Measurements from ENCODE around the gene TNFRSF6B.
"Not testable (repeated sequence)": the region's sequence is repeated elsewhere in the genome, so short reads cannot be mapped to it uniquely, and the experiment has no call there.

The TNFRSF6B gene

DNA sequence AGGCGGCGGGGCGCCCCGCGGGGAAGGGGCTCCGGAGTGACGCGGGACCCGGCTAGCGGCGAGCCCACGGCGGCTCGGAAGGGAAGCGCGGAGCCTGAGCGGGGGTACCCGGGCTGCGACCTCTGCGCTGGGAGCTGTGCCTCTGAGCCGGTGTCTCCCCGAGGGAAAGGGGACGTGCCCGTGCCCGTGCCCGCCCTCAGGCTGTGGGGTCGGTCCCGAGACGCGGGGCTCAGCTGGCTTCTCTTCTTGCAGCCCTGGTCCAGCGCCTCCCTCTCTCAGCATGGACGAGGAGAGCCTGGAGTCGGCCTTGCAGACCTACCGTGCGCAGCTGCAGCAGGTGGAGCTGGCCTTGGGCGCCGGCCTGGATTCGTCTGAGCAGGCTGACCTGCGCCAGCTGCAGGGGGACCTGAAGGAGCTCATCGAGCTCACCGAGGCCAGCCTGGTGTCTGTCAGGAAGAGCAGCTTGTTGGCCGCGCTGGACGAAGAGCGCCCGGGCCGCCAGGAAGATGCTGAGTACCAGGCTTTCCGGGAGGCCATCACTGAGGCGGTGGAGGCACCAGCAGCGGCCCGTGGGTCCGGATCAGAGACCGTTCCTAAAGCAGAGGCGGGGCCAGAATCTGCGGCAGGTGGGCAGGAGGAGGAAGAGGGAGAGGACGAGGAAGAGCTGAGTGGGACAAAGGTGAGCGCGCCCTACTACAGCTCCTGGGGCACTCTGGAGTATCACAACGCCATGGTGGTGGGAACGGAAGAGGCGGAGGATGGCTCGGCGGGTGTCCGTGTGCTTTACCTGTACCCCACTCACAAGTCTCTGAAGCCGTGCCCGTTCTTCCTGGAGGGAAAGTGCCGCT lies 12.1 kb downstream of the TNFRSF6B start:
- no peak for DNase-seq (ENCODE audit: low spot score)

DNA sequence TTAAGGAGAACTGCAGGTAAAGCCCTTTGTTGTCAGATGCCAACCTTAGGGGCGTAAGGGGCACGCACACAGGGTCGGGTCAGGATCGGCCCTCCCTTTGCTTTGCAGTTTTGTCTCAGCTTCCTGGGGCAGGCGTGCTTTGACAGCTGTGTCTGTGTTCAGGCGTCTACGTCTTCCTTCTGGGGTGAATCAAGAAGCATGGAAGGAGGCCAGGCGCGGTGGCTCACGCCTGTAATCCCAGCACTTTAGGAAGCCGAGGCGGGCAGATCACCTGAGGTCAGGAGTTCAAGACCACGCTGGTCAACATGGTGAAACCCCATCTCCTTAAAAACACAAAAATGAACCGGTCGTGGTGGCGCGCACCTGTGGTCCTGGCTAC lies 12.7 kb downstream of the TNFRSF6B start:
- no peak for DNase-seq (ENCODE audit: low spot score)

DNA sequence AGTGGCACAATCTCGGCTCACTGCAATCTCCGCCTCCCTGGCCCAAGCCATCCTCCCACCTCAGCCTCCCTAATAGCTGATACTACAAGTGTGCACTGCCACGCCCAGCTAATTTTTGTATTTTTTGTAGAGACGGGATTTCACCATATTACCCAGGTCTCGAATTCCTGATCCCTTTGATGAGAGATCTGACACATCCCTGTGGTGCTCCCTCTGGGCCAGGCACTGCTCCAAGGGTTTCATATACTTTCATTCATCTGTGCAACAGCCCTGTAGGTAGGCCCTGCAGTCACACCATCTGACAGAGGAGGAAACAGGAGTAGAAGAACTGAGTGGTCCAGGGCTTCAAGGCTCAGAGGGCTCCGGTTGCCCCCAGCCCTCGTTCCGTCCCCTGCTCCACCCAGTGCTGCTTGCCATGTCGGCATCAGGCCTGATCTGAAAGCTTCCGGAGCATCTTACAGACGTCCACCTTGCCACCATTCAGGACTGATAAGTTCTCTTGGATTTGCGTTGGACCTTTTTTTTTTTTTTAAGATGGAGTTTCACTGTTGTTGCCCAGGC lies 14.7 kb downstream of the TNFRSF6B start:
- no peak for DNase-seq (ENCODE audit: low spot score)

DNA sequence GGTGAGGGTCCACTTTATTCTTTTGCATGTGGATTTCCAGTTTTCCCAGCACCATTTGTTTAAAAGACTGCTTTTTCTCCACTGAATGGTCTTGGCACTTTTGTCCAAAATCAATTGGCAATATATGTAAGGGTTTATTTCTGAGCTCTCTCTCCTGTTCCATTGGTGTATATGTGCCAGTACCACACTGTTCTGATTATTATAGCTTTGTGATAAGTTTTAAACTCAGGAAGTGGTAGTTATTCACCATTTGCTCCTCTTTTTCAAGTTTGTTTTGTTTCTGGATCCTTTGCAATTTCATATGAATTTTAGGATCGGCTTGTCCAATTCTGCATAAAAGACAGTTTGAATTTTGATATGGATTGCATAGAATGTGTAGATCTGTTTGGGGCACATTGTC lies 15.7 kb downstream of the TNFRSF6B start:
- no peak for DNase-seq (ENCODE audit: low spot score)

DNA sequence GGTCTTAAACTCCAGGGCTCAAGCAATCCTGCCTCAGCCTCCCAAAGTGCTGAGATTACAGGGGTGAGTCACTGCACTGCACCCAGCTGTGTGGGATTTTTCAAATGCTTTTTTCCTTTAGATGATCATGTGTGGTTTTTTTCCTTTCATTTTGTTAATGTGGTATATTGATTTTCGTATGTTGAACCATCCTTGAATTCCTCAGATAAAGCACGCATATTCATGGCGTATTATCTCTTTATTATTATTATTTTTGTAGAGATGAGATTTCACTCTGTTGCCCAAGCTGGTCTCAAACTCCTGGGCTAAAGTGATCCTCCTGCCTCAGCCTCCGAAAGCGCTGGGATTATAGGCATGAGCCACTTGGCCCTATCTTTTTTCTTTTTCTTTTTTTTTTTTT lies 18.4 kb downstream of the TNFRSF6B start:
- no peak for DNase-seq (ENCODE audit: low spot score)

DNA sequence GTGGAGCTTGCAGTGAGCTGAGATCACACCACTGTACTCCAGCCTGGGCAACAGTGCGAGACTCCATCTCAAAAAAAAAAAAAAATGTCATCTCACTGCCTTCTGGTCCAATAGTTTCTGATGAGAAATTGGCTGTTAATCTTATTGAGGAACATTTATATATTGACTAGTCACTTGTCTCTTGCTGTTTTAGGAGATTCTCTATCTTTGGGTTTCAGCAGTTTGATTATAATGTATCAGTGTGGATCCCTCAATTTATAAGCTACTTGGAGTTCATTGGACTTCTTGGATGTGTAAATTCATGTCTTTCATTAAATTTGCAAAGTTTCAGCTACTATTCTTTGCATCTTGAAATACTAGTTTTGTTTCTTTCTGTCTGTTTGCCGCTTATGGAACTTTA lies 22.5 kb downstream of the TNFRSF6B start:
- no peak for DNase-seq (ENCODE audit: low spot score)

DNA sequence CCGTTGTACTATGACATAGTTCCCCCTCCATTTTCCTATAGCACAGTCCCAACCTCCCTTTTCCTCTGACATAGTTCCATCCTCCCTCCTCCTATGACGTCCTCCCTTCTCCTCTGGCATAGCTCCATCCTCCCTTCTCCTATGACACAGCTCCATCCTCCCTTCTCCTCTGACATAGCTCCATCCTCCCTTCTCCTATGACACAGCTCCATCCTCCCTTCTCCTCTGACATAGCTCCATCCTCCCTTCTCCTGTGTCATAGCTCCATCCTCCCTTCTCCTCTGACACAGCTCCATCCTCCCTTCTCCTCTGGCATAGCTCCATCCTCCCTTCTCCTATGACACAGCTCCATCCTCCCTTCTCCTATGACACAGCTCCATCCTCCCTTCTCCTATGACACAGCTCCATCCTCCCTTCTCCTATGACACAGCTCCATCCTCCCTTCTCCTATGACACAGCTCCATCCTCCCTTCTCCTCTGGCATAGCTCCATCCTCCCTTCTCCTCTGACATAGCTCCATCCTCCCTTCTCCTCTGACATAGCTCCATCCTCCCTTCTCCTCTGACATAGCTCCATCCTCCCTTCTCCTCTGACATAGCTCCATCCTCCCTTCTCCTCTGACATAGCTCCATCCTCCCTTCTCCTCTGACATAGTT lies 26.6 kb downstream of the TNFRSF6B start:
- DNase-seq (ENCODE audit: low spot score), result not testable (repeated sequence)

DNA sequence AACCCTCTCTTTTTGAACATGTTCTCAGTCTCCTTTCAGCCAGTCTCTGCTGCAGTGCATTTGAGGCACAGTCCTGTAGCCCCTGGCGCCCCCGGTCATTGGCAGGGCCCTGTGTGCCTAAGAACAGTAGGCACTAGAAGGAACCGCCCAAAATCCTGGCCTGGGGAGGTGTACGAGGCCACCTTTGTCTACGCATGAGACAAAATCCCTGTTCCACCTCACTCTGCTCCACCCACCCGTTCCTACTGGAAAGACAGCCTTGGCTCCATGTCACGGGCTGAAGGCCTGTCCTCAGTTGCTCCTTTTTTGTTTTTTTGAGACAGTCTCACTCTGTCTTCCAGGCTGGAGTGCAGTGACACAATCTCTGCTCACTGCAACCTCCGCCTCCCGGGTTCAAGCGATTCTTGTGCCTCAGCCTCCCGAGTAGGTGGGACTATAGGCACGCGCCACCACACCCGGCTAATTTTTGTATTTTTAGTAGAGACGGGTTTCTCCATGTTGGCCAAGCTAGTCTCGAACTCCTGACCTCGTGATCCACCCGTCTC lies 33.8 kb downstream of the TNFRSF6B start:
- not testable (repeated sequence) for DNase-seq (ENCODE audit: low spot score)

DNA sequence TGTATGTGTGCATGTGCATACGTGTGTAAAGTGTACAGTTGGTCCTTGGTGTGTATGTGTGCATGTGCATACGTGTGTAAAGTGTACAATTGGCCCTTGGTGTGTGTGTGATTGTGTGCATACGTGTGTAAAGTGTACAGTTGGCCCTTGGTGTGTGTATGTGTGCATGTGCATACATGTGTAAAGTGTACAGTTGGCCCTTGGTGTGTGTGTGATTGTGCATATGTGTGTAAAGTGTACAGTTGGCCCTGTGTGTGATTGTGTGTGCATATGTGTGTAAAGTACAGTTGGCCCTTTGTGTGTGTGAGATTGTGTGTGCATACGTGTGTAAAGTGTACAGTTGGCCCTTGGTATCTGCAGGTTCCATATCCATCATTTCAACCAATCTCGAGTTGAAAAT lies 35.0 kb downstream of the TNFRSF6B start:
- no peak for DNase-seq (ENCODE audit: low spot score)

DNA sequence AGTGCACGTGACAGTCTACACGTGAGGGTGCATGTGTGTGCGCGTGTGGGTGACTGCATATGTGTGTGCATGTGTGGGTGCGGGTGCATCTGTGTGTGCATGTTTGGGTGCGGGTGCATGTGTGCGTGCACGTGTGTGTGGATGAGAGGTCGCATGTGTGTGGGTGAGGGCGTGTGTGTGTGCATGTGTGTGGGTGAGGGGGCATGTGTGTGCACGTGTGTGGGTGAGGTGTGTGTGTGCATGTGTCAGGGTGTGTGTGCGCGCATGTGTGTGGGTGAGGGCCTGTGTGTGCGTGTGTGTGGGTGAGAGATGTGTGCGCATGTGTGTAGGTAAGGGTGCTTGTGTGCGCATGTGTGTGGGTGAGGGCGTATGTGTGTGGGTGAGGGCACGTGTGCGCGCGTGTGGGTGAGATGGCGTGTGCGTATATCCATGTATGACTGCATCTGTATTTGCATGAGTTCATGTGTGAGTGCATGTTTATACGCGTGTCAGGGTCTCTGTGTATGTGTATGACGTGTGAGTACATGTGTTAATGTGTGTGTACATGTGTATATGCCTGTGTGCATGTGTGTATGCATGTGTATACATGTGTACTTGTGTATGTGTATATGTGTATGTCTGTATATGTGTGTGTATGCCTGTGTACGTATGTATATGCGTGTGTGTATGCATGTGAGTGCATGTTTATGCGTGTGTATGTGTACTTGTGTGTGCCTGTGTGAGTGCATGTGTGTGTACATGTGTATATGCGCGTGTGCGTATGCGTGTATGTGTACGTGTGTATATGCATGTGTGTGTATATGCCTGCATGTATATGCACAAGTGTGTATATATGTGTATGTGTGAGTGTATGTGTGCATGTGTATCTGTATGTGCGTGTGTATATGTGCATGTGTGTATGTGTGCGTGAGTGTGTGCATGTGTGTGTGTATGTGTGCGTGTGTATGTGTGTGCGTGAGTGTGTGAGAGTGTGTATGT lies 36.0 kb downstream of the TNFRSF6B start:
- no peak for DNase-seq (ENCODE audit: low spot score)

DNA sequence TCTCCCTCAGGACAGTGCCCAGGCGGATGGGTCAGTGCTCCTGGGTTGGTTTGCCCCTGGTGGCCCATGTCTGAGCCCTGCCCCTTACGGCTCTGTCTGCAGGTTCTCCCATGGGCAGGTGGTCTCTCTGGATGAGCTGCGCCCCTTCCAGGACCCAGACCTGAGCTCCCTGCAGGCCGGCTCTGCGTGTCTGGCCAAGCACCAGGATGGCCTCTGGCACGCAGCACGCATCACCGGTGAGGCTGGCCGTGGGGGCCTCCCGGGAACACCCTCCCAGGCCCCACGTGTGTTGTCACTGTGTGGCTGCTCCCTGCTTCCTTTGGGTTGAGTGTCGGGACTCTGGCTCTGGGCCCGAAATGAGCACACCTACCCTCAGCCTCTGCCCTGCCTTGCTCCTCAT lies 36.7 kb downstream of the TNFRSF6B start:
- DNase-seq (ENCODE audit: low spot score), result no peak

DNA sequence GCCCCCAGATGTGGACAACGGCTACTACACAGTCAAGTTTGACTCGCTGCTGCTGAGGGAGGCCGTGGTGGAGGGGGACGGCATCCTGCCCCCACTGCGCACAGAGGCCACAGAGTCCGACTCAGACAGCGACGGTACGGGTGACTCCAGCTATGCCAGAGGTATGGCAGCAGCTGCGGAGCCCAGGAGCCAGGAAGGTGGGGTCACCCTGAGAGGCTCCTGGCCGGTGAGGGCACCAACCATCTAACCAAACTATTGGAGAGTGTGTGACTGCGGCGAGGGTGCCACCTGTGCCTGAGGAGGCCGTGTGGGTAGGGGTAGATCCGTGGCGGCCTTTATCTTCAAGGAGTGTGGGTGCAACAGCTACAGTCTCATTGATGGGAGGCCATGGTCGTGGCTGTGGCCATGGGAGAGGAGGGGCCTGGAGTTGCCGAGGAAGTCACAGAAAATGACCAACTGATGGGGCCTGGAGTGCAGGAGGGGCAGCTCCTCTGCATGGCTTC lies 37.2 kb downstream of the TNFRSF6B start:
- no peak for DNase-seq (ENCODE audit: low spot score)

DNA sequence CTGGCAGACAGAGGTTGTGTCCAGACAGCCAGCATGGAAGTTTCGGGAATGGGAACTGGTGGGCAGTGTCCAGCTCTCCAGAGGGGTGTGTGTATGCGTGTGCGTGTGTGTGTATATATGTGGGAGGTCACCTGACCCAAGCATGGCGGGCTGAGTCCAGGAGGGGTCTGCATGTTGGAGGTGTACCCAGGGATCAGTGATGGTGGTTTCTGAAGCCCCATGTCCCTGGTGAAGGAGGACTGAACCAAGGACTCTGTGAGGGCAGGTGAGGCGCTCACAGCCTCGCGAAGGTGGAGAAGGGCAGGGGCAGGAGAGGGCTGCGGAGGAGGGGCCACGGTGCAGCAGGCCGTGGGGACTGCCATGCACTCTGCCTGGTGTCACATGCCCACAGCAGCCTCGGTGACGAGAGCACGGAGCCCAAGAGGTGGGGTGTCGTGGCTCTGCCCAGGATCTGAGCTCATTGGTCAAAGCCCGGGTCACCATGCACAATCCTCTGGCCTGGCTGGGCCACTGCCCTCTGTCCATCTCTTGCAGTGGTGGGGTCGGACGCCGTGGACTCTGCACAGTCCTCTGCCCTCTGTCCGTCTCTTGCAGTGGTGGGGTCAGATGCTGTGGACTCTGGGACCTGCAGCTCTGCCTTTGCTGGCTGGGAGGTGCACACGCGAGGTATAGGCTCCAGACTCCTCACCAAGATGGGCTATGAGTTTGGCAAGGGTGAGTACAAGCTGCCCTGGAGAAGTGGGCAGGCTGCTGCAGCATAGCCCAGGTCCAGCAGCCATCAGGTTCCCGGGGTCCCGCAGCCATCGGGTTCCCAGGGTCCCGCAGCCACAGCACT lies 37.9 kb downstream of the TNFRSF6B start:
- no peak for DNase-seq (ENCODE audit: low spot score)

DNA sequence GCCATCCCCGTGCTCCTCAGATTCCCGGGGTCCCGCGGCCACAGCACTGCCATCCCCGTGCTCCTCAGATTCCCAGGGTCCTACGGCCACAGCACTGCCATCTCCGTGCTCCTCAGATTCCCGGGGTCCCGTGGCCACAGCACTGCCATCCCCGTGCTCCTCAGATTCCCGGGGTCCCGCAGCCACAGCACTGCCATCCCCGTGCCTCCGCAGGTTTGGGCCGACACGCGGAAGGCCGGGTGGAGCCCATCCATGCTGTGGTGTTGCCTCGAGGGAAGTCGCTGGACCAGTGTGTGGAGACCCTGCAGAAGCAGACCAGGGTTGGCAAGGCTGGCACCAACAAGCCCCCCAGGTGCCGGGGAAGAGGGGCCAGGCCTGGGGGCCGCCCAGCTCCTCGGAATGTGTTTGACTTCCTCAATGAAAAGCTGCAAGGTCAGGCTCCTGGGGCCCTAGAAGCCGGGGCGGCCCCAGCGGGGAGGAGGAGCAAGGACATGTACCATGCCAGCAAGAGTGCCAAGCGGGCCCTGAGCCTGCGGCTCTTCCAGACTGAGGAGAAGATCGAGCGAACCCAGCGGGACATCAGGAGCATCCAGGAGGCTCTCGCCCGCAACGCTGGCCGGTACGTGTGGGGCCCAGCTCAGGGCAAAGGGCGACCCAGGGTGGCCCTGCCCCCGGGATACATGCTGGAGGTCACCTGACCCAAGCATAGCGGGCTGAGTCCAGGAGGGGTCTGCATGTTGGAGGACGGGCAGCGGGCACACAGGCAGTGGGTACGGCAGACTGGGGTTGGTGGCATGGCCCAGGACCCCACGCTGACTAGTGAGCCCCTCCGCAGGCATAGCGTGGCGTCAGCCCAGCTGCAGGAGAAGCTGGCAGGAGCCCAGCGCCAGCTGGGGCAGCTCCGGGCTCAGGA lies 38.8 kb downstream of the TNFRSF6B start:
- DNase-seq (ENCODE audit: low spot score), result no peak

DNA sequence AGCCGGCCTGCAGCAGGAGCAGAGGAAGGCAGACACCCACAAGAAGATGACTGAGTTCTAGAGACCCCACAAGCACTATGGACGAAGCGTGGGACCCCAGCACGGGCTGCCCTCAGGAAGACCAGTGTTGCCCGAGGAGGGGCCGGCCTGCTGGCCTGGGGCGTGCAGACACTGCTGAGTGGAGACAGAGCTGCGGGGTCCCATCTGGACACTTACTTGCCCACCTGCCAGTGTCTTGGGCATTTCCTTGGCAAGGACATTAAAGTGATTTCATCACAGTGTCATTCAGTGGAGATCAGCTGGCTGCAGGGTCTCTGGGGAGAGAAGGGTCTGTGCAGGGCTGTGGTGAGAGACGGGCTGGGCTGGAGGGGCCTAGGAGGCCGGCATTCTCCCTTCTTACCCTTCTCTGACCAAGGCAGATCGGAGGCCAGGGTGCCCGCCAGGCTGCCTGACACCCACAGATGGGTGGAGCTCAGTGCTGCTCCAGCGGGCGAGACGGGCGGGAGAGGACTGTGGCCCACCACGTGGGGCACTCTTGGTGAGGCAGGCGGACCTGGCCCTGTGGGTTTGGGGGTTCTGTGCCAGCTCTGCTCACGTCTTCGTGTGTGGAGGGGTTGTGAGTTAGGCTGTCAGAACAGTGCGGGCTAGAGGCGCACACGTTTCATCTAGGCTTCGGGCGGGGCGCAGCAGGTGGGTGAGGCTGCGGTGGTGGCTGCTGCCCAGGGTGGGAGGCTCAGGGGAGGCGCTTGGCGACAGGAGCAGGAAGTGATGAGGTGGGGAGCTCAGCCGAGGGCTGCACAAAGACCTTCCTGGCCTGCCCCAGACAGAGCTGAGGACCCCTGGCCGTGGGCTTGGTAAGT lies 39.6 kb downstream of the TNFRSF6B start, which contains the start of gene LIME1:
LIME1 (plus strand) TSS at position 806 of the 860 bp plus-strand sequence. CDS start 886 bp downstream, outside the sequence.
- no peak for DNase-seq (ENCODE audit: low spot score)

DNA sequence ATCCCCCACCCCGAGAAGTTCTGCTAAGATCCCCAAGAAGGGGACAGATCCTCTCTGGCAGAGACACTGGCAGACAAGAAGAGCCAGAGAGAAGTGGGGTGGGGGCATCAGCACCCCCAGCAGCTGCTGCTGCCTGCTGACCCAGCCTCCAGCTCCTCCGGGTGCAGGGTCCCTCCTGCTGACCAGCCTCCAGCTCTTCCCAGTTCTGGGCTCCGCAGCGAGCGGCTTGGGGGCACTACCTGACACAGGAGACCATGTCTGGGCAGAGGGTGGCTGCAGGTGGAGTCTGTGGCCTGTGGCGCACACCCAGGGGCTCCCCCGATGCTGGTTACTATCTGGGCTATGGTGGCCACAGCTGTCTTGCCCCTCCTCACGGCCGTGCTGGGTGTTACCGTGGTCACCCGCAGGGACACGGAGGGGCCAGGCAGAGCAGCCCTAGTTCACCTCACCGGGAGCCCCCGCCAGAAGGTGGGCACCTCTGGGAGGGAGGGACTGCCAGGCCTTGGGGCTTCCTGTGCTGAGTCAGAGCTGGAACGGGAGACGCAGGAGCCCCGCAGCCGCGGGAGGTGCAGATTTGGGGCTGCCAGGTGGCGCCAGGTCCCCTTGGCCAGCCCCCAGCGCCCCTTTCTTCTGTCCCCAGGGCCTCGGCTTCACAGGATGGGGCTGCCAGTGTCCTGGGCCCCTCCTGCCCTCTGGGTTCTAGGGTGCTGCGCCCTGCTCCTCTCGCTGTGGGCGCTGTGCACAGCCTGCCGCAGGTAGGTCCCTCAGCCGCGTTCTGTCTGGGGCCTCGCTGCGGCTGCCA lies 40.6 kb downstream of the TNFRSF6B start:
- DNase-seq (ENCODE audit: low spot score), result no peak

DNA sequence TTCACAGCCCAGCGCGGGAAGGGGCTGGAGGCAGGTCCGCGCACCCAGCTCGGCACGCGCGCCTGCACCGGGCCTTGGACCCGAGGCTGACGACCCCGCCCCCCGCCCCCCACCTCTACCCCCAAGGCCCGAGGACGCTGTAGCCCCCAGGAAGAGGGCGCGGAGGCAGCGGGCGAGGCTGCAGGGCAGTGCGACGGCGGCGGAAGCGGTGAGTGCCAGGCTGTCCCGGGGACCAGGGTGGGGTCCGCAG lies 41.2 kb downstream of the TNFRSF6B start:
- DNase-seq (ENCODE audit: low spot score), result no peak
